LNCAP (cell line): ENCODE data around the gene THAP2.

ENCODE experiments used
- CTCF ChIP-seq: fragments of 450-650 bp; IDR thresholded peaks from 2 replicates; pipeline ENCODE4 v1.5.1; 2017; ENCODE audit warnings: mild to moderate bottlenecking

The THAP2 gene

GRCh38 chr12:71649401-71649800 is 14.7 kb upstream of the THAP2 start:
- TF ChIP-seq CTCF: no peak

GRCh38 chr12:71652656-71653055 is 11.4 kb upstream of the THAP2 start:
- TF ChIP-seq CTCF: no peak

GRCh38 chr12:71653137-71653536 is 11.0 kb upstream of the THAP2 start:
- no peak for TF ChIP-seq CTCF

GRCh38 chr12:71654200-71654599 is 9.9 kb upstream of the THAP2 start:
- no peak for TF ChIP-seq CTCF

GRCh38 chr12:71655495-71655894 is 8.6 kb upstream of the THAP2 start:
- TF ChIP-seq CTCF: no peak

- no peak for TF ChIP-seq CTCF
These were observed 8.2 kb upstream of the THAP2 start for GRCh38 chr12:71655907-71656306.

GRCh38 chr12:71656740-71657139 is 7.4 kb upstream of the THAP2 start:
- no peak for TF ChIP-seq CTCF

- no peak for TF ChIP-seq CTCF
These were observed 2.0 kb upstream of the THAP2 start for GRCh38 chr12:71661977-71662530.
